HT1080 (cell line): ENCODE results near the gene HELLS. TPM values are rescaled to one million over a fixed set of nuclear protein-coding genes. Genes with fewer than 3 reads are reported as not detected.
"Not testable (repeated sequence)": the region's sequence is repeated elsewhere in the genome, so short reads cannot be mapped to it uniquely, and the experiment has no call there.

Experiments used
- DNase-seq: peaks from one replicate; pipeline ENCODE4 v3.0.0-alpha.2; 2015; ENCODE audit warnings: low read depth
- polyA plus RNA-seq, 2 experiments: library from polyadenylated mRNA; depleted of rRNA; stranded (reverse); fragments of >200 nt; gene quantifications; 2 replicates each; pipeline ENCODE4 v1.2.3, GENCODE V29; 2015
- total RNA-seq: library from RNA; depleted of rRNA; stranded (reverse); fragments of >200 nt; shearing (Covaris generic); gene quantifications from 2 replicates; pipeline ENCODE4 v1.2.3, GENCODE V29; 2014; rRNA removed

Gene HELLS
- total RNA-seq, result 92.2 and 108 TPM in 2 replicates
- polyA plus RNA-seq (2015; cell fraction: cytosol; rRNA removed), result 26.4 and 27.6 TPM in 2 replicates
- polyA plus RNA-seq (2015; cell fraction: nucleus; rRNA removed), result 73.1 and 82.3 TPM in 2 replicates

DNA sequence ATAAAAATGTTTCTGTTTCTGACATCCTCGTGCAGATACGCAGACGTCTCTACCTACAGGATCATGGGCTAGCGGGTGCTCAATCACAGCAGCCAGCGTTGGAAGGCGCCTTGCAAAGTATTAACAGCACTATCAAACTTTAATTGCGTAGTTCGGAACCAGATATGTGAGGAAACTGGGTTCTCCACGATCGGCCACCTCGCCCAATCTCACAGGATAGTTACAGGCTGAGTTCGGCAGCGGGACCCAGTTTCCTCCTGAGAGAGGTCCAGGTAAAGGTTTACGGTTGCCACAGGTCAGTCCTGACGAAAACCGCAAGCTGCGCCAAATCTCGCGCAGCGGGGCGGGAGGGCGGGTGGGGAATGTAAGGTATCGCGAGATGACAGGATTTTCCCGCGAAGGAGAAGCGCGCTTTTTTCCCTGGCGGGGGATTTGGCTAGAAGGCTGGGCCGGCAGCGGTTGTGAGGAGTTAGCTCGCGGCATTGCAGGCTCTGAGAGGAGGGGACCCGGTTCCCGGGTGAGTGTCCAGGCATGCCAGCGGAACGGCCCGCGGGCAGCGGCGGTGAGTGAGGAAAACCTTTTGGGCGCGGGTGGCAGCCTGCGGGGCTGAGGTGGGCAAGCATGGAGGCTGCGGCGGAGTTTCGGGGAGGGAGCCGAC, at the start of gene HELLS:
Gene HELLS, plus strand, starts transcription at position 398 of the 658 bp plus-strand sequence. Its CDS starts 134 bp downstream, at position 532.
- peak; percentile 78 for DNase-seq

DNA sequence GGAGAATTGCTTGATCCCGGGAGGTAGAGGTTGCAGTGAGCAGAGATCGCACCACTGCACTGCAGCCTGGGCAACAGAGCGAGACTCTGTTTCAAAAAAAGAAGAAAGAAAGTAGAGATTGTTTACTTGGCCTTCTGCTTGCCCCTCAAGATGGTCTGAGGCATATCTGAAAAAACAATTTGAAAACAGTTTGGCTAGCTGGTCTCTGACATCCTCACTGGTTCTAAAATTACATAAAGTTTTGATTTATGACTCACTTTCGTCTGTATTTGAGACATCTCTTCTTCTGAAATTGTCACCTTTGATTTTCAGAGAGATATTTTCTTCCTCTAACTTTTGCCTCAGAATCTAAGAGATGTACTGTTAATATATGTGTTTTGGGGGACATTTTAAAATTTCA, 49.6 kb upstream of the HELLS start:
- DNase-seq, result peak; percentile 3

DNA sequence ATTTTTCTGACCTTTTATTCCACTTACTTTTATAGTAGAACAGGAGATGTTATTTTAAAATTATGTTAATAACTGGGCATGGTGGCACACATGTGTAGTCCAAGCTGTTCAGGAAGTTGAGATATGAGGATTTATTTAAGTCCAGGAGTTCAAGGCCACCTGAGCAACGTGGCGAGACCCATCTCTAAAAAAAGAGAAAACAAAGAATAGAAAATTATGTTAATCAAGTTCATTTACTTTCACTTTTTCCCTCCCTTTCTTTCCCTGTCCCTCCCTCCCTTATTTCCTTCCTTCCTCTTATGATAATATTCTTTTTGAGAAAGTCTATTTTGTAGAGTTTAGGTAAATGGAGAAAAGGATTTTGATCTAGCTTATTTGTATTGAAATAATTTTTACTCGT, 48.9 kb upstream of the HELLS start:
- no peak for DNase-seq

GRCh38 chr10:94500063-94500462, 45.5 kb upstream of the HELLS start:
- no peak for DNase-seq

- no peak for DNase-seq
Measured at GRCh38 chr10:94521276-94522250, 24.0 kb upstream of the HELLS start.

GRCh38 chr10:94524146-94524545, 21.4 kb upstream of the HELLS start:
- no peak for DNase-seq

- DNase-seq, result no peak
Measured at GRCh38 chr10:94524711-94525110, 20.9 kb upstream of the HELLS start.

GRCh38 chr10:94531550-94531949, 14.0 kb upstream of the HELLS start:
- DNase-seq, result not testable (repeated sequence)

GRCh38 chr10:94533027-94533426, 12.6 kb upstream of the HELLS start:
- DNase-seq, result no peak

GRCh38 chr10:94542282-94542681, 3.3 kb upstream of the HELLS start:
- DNase-seq, result not testable (repeated sequence)

DNA sequence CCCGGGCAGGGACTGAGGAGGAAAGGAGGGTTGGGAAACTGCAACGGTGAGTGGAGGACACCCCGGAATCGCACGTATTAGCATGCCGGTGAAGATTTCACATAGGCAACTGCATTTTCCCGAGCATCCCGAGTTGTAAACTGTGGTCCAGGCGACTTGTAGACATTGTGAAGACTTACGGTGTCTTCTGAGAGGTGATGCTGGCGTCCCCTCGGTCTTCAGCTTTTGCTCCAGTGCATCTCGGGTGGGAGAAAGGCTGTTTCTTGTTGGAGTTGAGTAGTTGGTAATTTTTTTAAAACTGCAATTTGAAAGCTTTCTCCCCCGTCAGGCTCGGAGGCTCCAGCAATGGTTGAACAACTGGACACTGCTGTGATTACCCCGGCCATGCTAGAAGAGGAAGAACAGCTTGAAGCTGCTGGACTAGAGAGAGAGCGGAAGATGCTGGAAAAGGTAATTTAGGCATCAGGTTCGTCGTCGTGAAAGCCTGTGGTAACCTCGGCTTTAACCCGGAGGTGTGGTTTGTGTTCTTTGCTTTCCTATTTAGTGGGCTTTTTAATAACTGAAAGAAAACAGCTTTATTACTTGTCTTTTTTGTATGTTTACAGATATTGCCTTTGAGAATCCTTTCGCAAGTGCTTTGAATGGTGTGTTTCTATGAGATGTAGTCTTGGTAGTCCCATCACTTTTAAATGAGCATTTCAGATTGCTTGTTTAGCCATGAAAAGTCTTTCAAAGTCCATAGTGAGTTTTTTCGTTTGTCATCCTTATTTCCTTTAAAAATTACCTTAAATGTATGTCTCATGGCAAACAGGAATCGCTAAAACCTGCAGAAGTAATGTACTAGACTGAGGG, 687 bp downstream of the HELLS start:
- peak; percentile 45 for DNase-seq

GRCh38 chr10:94546901-94547185, 1.3 kb downstream of the HELLS start:
- no peak for DNase-seq

- DNase-seq, result no peak
Measured at GRCh38 chr10:94549221-94549620, 3.6 kb downstream of the HELLS start.

DNA sequence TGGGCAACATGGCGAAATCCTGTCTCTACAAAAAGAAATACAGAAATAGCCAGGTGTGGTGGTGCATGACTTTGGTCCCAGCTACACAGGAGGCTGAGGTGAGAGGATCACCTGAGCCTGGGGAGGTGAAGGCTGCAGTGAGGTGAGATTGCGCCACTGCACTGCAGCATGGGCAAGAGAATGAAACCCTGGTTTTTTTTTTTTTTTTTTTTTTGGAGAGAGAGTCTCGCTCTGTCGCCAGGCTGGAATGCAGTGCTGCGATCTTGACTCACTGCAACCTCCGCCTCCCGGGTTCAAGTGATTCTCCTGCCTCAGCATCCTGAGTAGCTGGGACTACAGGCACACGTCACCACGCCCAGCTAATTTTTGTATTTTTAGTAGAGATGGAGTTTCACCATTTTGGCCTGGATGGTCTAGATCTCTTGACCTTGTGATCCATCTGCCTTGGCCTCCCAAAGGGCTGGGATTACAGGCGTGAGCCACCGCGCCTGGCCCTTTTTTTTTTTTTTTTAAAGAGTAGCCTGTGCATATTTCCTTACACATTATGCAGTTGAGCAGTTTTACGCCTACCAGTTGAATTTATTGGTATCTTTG, 22.2 kb downstream of the HELLS start:
- DNase-seq, result peak; percentile 50

DNA sequence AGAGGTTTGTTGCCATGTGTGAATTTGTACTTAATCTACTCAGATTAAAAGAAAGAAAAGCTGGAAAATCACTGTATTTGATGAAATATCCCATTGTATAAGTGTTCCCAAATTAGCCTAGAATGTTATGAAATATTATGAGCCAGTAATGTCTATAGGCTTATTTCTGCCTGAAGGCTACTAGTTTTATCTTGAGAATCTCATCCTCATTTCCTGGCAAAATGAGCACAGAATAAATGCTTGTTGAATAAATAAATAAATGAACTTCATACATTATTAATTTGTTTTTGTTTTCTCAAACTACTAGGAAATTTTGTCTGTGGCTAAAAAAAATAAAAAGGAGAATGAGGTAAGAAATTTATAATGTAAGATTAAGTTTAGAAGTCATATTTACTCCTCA, 25.5 kb downstream of the HELLS start:
- no peak for DNase-seq

- no peak for DNase-seq
Measured at GRCh38 chr10:94571528-94571927, 25.9 kb downstream of the HELLS start.

- DNase-seq, result no peak
Measured at GRCh38 chr10:94578790-94579189, 33.2 kb downstream of the HELLS start.

GRCh38 chr10:94583124-94583523, 37.5 kb downstream of the HELLS start:
- no peak for DNase-seq

DNA sequence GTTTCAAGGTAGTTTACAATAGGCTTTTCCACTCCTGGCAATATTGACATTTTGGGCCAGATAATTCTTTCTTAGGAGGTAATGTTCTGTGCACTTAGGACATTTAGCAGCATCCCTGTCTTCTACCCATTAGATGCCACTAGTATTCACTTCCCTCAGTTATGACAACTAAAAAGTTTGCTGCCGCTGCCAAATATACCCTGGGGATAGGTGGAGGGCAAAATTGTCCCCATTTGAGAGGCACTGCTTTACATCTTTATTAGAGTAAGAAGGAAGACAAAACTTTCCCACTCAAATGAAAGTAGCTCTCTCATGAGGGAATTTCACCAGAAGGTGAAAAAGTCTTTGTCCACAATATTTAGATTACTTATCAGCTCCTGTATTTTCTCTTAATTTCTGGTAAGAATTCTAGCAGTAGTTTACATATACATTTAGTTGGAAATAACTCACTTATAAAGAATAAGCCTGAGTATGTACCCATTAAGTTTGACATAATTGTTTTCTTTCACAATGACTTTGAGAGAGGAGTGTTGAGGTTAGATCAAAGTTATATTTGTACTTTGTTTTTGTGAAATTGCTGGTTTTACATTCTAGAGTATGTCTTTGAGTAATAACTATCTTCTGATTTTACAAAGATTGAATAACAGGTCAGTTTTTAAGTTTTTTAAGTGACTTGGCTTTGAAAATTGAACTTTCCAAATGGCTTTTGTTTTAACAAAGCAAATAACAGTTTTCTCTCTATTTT, 46.0 kb downstream of the HELLS start:
- DNase-seq, result no peak
